ENCODE measurements around the gene SRGAP2B.
"Not testable (repeated sequence)": the region's sequence is repeated elsewhere in the genome, so short reads cannot be mapped to it uniquely, and the experiment has no call there.

DNA sequence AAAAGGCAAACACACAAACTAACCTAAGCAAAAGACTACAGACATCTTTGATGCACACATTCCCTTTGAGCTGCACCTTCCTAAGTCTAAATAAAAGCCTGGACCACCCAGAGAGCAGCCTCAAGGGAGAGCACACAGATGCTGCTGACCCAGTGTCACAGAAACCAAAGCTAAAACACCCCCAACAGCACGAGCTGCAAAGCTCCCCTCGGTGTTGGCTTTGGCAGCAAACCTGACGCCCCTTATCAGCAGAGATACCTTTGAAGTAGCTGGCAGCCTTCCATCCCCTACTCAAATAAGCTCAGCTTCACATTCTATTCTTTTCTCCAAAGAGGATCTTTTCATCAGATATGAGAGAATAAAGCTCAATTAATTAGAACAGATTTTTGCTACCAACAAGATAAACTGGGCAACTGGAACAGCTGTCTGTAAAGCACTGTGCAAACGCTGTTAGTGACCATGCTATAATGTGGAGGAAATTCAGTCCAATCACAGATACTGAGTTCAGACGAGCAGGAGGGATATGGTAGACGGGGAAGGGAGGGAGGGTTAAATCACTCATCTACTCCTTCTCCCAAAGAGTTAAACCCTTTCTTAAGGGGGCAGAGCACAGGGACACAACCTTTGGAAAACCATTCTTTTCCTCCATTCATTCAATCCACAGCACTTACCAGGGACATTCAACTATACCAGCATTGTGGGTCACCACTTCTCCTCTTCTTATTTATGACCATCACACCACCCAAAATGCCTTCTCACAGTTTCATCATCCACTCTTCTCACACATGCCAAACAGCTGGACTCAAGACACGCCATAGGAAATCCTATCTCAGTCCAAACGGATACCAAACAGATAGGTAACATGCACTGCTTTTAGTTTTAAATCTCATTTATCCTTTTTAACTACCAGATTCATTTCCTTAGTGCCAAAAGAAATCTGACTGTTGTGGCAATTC is 148.3 kb downstream of the SRGAP2B start:
- TF ChIP-seq, protein P1, sequence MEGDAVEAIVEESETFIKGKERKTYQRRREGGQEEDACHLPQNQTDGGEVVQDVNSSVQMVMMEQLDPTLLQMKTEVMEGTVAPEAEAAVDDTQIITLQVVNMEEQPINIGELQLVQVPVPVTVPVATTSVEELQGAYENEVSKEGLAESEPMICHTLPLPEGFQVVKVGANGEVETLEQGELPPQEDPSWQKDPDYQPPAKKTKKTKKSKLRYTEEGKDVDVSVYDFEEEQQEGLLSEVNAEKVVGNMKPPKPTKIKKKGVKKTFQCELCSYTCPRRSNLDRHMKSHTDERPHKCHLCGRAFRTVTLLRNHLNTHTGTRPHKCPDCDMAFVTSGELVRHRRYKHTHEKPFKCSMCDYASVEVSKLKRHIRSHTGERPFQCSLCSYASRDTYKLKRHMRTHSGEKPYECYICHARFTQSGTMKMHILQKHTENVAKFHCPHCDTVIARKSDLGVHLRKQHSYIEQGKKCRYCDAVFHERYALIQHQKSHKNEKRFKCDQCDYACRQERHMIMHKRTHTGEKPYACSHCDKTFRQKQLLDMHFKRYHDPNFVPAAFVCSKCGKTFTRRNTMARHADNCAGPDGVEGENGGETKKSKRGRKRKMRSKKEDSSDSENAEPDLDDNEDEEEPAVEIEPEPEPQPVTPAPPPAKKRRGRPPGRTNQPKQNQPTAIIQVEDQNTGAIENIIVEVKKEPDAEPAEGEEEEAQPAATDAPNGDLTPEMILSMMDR (IDR thresholded peaks at IDR 0.05): not testable (repeated sequence)
- not testable (repeated sequence) for TF ChIP-seq POLR2A (IDR thresholded peaks at IDR 0.05)
